GM21825 (cell line): ENCODE measurements around the gene GMPPA.

Experiments
- ATAC-seq: cut with Tn5 transposase; IDR thresholded peaks from one replicate; pipeline ENCODE4 v1.9.1; 2021; ENCODE audit warnings: mild to moderate bottlenecking, moderate library complexity; ENCODE audit not compliant: unreplicated experiment

The GMPPA gene

DNA sequence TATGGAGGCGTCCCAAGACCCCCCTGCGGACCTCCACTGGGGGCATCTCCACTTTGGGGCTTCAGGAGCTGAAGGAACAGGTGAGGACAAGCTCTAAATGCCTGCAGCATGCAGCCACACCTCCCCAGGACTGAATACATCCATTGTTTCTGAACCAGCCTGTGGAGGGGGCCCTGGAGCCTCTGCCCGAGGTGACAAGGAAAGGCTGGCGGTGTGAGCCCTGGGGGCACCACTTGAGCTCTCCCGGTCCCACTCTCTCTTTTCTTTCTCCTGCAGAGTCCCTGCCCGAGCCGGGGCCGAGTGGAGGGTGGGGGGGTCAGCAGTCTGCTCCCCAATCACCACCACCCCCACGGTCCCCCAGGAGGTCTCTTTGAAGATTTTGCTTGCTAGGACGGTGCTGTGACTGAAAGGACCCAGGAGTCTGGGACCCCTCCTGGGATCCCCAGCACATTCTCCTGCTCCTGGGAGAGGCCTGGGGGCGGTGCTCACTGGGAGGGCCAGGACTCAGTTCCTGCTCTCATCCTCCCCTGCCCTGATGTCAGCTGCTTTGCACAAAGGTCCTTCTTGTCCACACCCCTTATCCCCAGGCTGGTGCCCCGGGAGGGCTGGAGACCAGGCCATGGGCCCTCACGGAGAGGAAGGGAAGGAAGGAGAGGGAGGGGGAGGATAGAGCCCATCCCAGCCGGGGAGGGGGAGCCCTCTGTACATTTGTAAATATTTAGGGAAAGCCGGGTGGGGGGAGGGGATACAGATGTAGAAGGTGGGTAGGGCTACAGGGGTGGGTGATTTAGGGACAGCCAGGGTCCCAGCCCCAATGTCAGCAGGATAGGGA, 39.2 kb downstream of the GMPPA start:
- ATAC-seq: no peak

- no peak for ATAC-seq
Observed at GRCh38 chr2:219538504-219538951, 39.8 kb downstream of the GMPPA start.

- no peak for ATAC-seq
Observed at GRCh38 chr2:219538956-219539788, 40.5 kb downstream of the GMPPA start.

GRCh38 chr2:219539926-219540678, 41.4 kb downstream of the GMPPA start:
- ATAC-seq: no peak

DNA sequence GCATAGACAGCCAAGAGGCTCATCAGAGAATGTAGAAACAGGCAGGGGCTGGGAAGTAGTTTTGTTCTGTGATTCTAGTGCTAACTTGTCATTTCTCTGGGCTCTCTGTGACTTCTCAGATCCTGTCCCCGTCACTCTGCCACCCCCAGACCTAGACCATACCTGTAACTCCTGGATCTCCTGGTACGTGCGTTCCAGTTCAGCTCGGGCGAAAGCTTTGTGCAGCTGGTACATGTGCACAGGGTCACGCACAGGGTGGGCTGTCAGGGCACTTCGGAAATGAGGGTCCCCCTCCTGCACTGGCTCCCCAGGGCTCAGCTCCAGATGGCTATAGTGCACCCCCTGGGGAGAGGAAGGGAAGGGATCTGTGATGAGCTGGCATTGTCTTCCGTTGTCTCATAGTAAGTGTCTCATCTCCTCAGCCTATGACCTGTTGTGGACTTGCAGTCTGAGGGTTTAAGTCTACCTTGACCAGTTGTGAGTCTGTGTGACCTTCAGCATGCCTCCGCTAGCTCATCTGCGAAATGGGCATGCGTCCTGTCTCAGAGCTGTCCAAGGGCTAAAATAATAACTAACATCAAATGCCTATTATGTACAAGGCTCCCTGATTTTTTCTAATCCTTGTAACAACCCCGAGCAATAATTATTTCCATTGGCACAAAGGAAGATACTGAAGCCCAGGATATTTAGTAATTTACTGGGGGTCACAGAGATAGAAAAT, 42.3 kb downstream of the GMPPA start:
- no peak for ATAC-seq

- peak; percentile 44 for ATAC-seq
Observed at GRCh38 chr2:219541611-219542180, 43.0 kb downstream of the GMPPA start.

GRCh38 chr2:219542931-219543595, 44.4 kb downstream of the GMPPA start:
- peak; percentile 29 for ATAC-seq

GRCh38 chr2:219543596-219544358, 45.1 kb downstream of the GMPPA start, which contains the start of the genes CHPF and TMEM198:
Gene CHPF (minus strand): TSS chr2:219543809. CDS start chr2:219543538, 271 bp downstream.
Gene TMEM198 (plus strand): TSS chr2:219544028. CDS start chr2:219544728, 700 bp downstream.
- ATAC-seq: peak; percentile 75

DNA sequence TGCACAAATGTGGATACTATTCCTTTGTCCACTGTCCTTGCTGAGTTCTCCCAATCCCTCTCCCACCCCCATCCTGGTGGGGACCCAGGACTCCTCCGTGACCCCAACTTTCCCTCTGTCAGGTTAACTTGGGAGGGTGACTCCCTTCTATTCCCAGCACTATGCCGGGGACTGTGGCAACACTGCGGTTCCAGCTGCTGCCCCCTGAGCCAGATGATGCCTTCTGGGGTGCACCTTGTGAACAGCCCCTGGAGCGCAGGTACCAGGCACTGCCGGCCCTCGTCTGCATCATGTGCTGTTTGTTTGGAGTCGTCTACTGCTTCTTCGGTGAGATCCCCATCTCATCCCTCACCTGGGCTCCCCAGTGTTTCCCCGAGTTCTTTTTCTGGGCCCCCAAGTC, 45.9 kb downstream of the GMPPA start:
- ATAC-seq: no peak

GRCh38 chr2:219545295-219545942, 46.7 kb downstream of the GMPPA start:
- ATAC-seq: no peak

- no peak for ATAC-seq
Observed at GRCh38 chr2:219545943-219546352, 47.3 kb downstream of the GMPPA start.

GRCh38 chr2:219547621-219548020, 48.9 kb downstream of the GMPPA start:
- no peak for ATAC-seq

GRCh38 chr2:219548990-219549389, 50.3 kb downstream of the GMPPA start:
- ATAC-seq: no peak

- no peak for ATAC-seq
Observed at GRCh38 chr2:219549619-219550018, 50.9 kb downstream of the GMPPA start.

DNA sequence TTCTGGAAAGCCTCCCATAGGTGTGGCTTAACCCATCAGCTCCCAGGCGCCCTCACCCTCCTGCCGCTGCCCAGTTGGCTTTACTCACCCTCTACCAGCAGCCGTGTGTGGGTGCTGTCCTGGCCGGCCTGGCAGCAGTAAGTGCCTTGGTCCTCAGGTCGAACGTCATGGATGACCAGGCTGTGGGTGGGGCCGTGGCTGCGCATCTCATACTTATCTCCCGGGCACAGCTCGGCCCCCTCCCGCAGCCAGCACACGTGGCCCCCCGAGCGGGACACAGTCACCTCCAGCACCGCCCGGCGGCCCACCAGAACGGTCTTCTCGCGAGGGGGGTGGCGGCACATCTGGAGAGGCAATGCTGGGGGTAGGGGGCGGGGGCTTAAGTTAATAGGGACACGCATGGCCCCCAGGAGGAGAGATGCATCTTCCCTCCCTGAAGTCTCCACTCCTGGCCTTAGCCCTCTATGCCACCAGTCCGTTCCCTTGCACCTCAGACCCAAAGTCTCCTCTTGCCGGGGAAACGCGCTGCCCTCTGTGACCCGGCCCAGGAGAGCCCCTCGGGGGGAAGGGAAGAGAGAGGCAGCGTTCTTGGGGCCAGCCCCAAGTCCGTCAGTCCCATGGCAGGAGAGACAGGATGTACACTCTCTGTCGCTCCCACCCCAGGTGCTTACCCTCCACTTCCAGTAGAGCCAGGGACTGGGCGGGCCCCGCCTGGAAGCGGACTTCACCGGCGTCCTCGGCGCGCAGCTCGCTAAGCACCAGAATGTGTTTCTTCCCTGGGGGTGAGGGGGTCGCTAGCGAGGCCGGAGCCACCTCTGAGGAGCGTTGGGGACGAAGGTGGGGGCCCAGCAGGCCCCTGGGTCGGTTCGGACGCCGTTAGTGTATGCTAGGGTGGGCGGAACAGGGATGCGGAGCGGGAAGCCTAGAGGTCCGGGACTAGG, 53.0 kb downstream of the GMPPA start:
- ATAC-seq: peak; percentile 25

DNA sequence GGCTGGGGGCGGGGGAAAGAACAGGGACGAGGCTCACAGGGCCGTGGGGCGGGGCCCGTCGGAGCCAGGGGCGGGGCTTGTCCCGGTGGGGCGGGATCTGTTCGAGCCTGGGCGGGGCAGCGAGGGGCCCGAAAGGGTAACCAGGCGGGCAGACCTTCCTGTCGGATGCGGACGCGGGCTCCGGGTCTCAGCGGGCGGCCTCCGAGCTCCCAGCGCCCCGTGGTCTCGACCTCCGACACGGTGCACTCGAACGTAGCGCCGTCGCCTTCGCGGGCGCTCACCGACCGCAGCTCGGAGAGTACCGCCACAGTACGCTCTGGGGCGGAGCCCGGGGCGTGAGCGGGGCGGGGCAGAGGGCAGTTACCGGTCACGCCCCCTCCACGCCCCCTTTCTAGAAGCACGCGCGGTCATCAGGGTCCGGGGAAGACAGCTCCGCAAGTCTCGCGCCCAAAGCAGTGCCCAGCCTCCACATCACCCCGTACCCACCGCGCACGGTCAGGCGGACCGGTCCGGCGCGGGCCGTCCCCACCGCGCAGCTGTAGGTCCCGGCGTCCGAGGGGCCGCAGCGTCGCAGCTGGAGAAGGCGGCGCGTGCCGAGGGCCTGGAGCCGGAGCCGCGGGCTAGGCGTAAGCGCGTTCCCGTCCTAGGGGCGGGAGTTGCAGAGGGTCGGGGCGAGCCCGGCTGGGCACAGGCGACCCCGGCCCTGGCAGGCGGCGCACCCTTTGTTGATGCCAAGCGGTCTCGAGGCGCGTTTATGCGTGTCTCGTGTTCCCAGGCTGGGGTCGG, 53.9 kb downstream of the GMPPA start:
- peak; percentile 91 for ATAC-seq

DNA sequence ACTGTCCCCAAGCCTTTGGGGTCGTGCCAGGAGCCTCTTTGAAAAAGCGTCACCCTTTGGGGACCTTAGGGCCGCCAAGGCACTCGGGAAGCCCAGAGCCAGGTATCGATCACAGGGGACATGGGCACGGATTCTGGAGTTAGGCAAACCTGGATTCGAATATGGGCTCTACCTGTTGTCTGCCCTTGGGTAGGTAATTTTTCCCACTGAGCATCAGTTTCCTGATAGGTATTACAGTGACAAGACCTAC, 54.4 kb downstream of the GMPPA start:
- no peak for ATAC-seq
